ENCODE results near the gene KISS1. TPM values are rescaled to one million over a fixed set of nuclear protein-coding genes. Genes with fewer than 3 reads are reported as not detected.

KISS1 gene
- polyA plus RNA-seq, 6 donors from 2014 or later: not detected

- Mint-ChIP-seq H3K9me3 (no peaks in the 10 kb centered on the region), H3K27me3 (peaks cover 3 to 24% (median 23%) of the 10 kb centered on the region in 3 donors), H3K4me3 (no peak overlapping the region), H3K36me3 (no peaks in the 10 kb centered on the region), H3K4me1 (peaks cover 0 to 1% (median 0%) of the 10 kb centered on the region in 3 donors), H3K27ac (no peak overlapping the region)
- DNase-seq (no peak), ATAC-seq (ENCODE audit: low read depth in 2 of 2) (no peak)
Measured at GRCh38 chr1:204146309-204146708, 50.0 kb downstream of the KISS1 start.

- peaks cover 1 to 26% (median 16%) of the 10 kb centered on the region in 3 donors for H3K27me3 Mint-ChIP-seq
- H3K36me3 Mint-ChIP-seq: no peaks in the 10 kb centered on the region
- H3K4me3 Mint-ChIP-seq: no peak overlapping the region
- no peaks in the 10 kb centered on the region for H3K9me3 Mint-ChIP-seq
- ATAC-seq (ENCODE audit: low read depth in 2 of 2) (no peak), DNase-seq (no peak)
- H3K27ac Mint-ChIP-seq: no peak overlapping the region
- no peaks in the 10 kb centered on the region for H3K4me1 Mint-ChIP-seq
Measured at GRCh38 chr1:204145033-204145504, 51.2 kb downstream of the KISS1 start.

- H3K4me3 Mint-ChIP-seq: no peak overlapping the region
- peaks cover 0 to 33% (median 14%) of the 10 kb centered on the region in 3 donors for H3K27me3 Mint-ChIP-seq
- no peak for DNase-seq
- H3K27ac Mint-ChIP-seq: no peak overlapping the region
- no peak for ATAC-seq (ENCODE audit: low read depth in 2 of 2)
- H3K36me3 Mint-ChIP-seq: no peaks in the 10 kb centered on the region
- H3K9me3 Mint-ChIP-seq: no peaks in the 10 kb centered on the region
- no peaks in the 10 kb centered on the region for H3K4me1 Mint-ChIP-seq
Measured at GRCh38 chr1:204143276-204144041, 52.8 kb downstream of the KISS1 start.

GRCh38 chr1:204142032-204142974 lies 54.0 kb downstream of the KISS1 start:
- H3K36me3 Mint-ChIP-seq: no peaks in the 10 kb centered on the region
- no peaks in the 10 kb centered on the region for H3K9me3 Mint-ChIP-seq
- DNase-seq (no peak), ATAC-seq (ENCODE audit: low read depth in 2 of 2) (no peak)
- no peak overlapping the region for H3K27ac Mint-ChIP-seq
- no peak overlapping the region for H3K4me3 Mint-ChIP-seq
- peaks cover 0 to 34% (median 14%) of the 10 kb centered on the region in 3 donors for H3K27me3 Mint-ChIP-seq
- H3K4me1 Mint-ChIP-seq: no peaks in the 10 kb centered on the region

- H3K27ac Mint-ChIP-seq: no peak overlapping the region
- no peaks in the 10 kb centered on the region for H3K9me3 Mint-ChIP-seq
- H3K36me3 Mint-ChIP-seq: no peaks in the 10 kb centered on the region
- no peak for ATAC-seq (ENCODE audit: low read depth in 2 of 2)
- DNase-seq: no peak
- no peak overlapping the region for H3K4me3 Mint-ChIP-seq
- peaks cover 0 to 34% (median 14%) of the 10 kb centered on the region in 3 donors for H3K27me3 Mint-ChIP-seq
- no peaks in the 10 kb centered on the region for H3K4me1 Mint-ChIP-seq
Measured at GRCh38 chr1:204141131-204141530, 55.2 kb downstream of the KISS1 start.

Other genes with a start within 250 kb of the KISS1 start
- gene SOX13, start 123.4 kb downstream of the KISS1 start, polyA plus RNA-seq (ENCODE audit: low read depth in 6 of 6): not detected
- under 1 TPM in 4 of 6 donors, not detected in 2; 0.18 to 0.99 (median 0.35) TPM for gene ETNK2, start 44.4 kb downstream of the KISS1 start, polyA plus RNA-seq (ENCODE audit: low read depth in 6 of 6)
- gene REN, start 30.2 kb downstream of the KISS1 start, polyA plus RNA-seq (ENCODE audit: low read depth in 6 of 6): not detected
- not detected for gene GOLT1A, start 17.5 kb upstream of the KISS1 start, polyA plus RNA-seq (ENCODE audit: low read depth in 6 of 6)
- gene PLEKHA6, start 163.4 kb upstream of the KISS1 start, polyA plus RNA-seq (ENCODE audit: low read depth in 6 of 6): under 1 TPM in 1 of 6 donors, not detected in 5; 0.09 TPM
- 10 to 100 TPM; 18.5 to 39.0 (median 33.0) TPM for gene PPP1R15B, start 215.3 kb upstream of the KISS1 start, polyA plus RNA-seq (ENCODE audit: low read depth in 6 of 6)